ENCODE results near the gene PARD3.

PARD3 gene

GRCh38 chr10:34244756-34245484 is 570.2 kb downstream of the PARD3 start:
- H3K27ac Mint-ChIP-seq = no peak overlapping the region
- no peaks in the 10 kb centered on the region for H3K36me3 Mint-ChIP-seq (ENCODE audit: low read depth)
- H3K4me1 Mint-ChIP-seq (ENCODE audit: low read depth) = no peaks in the 10 kb centered on the region
- no peak overlapping the region for H3K4me3 Mint-ChIP-seq
- no peaks in the 10 kb centered on the region for H3K27me3 Mint-ChIP-seq
- no peaks in the 10 kb centered on the region for H3K9me3 Mint-ChIP-seq

- Mint-ChIP-seq H3K27ac (no peak overlapping the region), H3K27me3 (no peaks in the 10 kb centered on the region), H3K4me3 (no peak overlapping the region), H3K9me3 (no peaks in the 10 kb centered on the region), H3K4me1 (ENCODE audit: low read depth) (no peaks in the 10 kb centered on the region), H3K36me3 (ENCODE audit: low read depth) (no peaks in the 10 kb centered on the region)
Measured at GRCh38 chr10:34241226-34242000, 573.7 kb downstream of the PARD3 start.

- H3K27ac Mint-ChIP-seq = no peak overlapping the region
Measured at GRCh38 chr10:34240039-34240438, 575.1 kb downstream of the PARD3 start.

GRCh38 chr10:34237898-34238455 is 577.1 kb downstream of the PARD3 start:
- no peak overlapping the region for H3K4me3 Mint-ChIP-seq
- H3K27ac Mint-ChIP-seq = no peak overlapping the region
- H3K27me3 Mint-ChIP-seq = no peaks in the 10 kb centered on the region
- H3K9me3 Mint-ChIP-seq = no peaks in the 10 kb centered on the region
- no peaks in the 10 kb centered on the region for H3K36me3 Mint-ChIP-seq (ENCODE audit: low read depth)
- H3K4me1 Mint-ChIP-seq (ENCODE audit: low read depth) = no peaks in the 10 kb centered on the region

More at GRCh38 chr10:34240039-34240438, 575.1 kb downstream of the PARD3 start:
- no peaks in the 10 kb centered on the region for H3K27me3 Mint-ChIP-seq
- H3K4me3 Mint-ChIP-seq = no peak overlapping the region
- H3K4me1 Mint-ChIP-seq (ENCODE audit: low read depth) = no peaks in the 10 kb centered on the region
- no peaks in the 10 kb centered on the region for H3K9me3 Mint-ChIP-seq
- no peaks in the 10 kb centered on the region for H3K36me3 Mint-ChIP-seq (ENCODE audit: low read depth)

- Mint-ChIP-seq H3K36me3 (ENCODE audit: low read depth) (no peaks in the 10 kb centered on the region), H3K4me3 (no peak overlapping the region), H3K9me3 (no peaks in the 10 kb centered on the region), H3K27ac (no peak overlapping the region), H3K4me1 (ENCODE audit: low read depth) (no peaks in the 10 kb centered on the region), H3K27me3 (no peaks in the 10 kb centered on the region)
Measured at GRCh38 chr10:34236931-34237330, 578.2 kb downstream of the PARD3 start.

- no peaks in the 10 kb centered on the region for H3K9me3 Mint-ChIP-seq
- no peaks in the 10 kb centered on the region for H3K4me1 Mint-ChIP-seq (ENCODE audit: low read depth)
- no peak overlapping the region for H3K27ac Mint-ChIP-seq
- no peaks in the 10 kb centered on the region for H3K27me3 Mint-ChIP-seq
- no peak overlapping the region for H3K4me3 Mint-ChIP-seq
- H3K36me3 Mint-ChIP-seq (ENCODE audit: low read depth) = no peaks in the 10 kb centered on the region
Measured at GRCh38 chr10:34235164-34235832, 579.8 kb downstream of the PARD3 start.

- H3K4me1 Mint-ChIP-seq (ENCODE audit: low read depth) = no peaks in the 10 kb centered on the region
- no peaks in the 10 kb centered on the region for H3K9me3 Mint-ChIP-seq
- no peak overlapping the region for H3K27ac Mint-ChIP-seq
- H3K36me3 Mint-ChIP-seq (ENCODE audit: low read depth) = no peaks in the 10 kb centered on the region
- H3K27me3 Mint-ChIP-seq = no peaks in the 10 kb centered on the region
- no peak overlapping the region for H3K4me3 Mint-ChIP-seq
Measured at GRCh38 chr10:34232481-34232880, 582.6 kb downstream of the PARD3 start.

- H3K27ac Mint-ChIP-seq = no peak overlapping the region
- H3K9me3 Mint-ChIP-seq = peaks cover 5% of the 10 kb centered on the region
- H3K4me3 Mint-ChIP-seq = no peak overlapping the region
- no peaks in the 10 kb centered on the region for H3K36me3 Mint-ChIP-seq (ENCODE audit: low read depth)
- H3K4me1 Mint-ChIP-seq (ENCODE audit: low read depth) = no peaks in the 10 kb centered on the region
- H3K27me3 Mint-ChIP-seq = peaks cover 5% of the 10 kb centered on the region
Measured at GRCh38 chr10:34231441-34232180, 583.5 kb downstream of the PARD3 start.

GRCh38 chr10:34229917-34230316 is 585.2 kb downstream of the PARD3 start:
- Mint-ChIP-seq H3K4me3 (no peak overlapping the region), H3K4me1 (ENCODE audit: low read depth) (no peaks in the 10 kb centered on the region), H3K27ac (no peak overlapping the region), H3K36me3 (ENCODE audit: low read depth) (no peaks in the 10 kb centered on the region), H3K9me3 (peaks cover 7% of the 10 kb centered on the region), H3K27me3 (peaks cover 6% of the 10 kb centered on the region)

GRCh38 chr10:34228066-34228465 is 587.0 kb downstream of the PARD3 start:
- Mint-ChIP-seq H3K9me3 (peaks cover 7% of the 10 kb centered on the region), H3K4me3 (no peak overlapping the region), H3K27me3 (peaks cover 6% of the 10 kb centered on the region), H3K27ac (no peak overlapping the region), H3K4me1 (ENCODE audit: low read depth) (no peaks in the 10 kb centered on the region), H3K36me3 (ENCODE audit: low read depth) (no peaks in the 10 kb centered on the region)

- H3K27me3 Mint-ChIP-seq = peaks cover 6% of the 10 kb centered on the region
- H3K4me3 Mint-ChIP-seq = no peak overlapping the region
Measured at GRCh38 chr10:34224639-34225038, 590.5 kb downstream of the PARD3 start.

GRCh38 chr10:34223658-34224057 is 591.4 kb downstream of the PARD3 start:
- Mint-ChIP-seq H3K27ac (no peak overlapping the region), H3K4me3 (no peak overlapping the region), H3K4me1 (ENCODE audit: low read depth) (peaks cover 11% of the 10 kb centered on the region), H3K36me3 (ENCODE audit: low read depth) (no peaks in the 10 kb centered on the region), H3K27me3 (peaks cover 6% of the 10 kb centered on the region), H3K9me3 (peaks cover 7% of the 10 kb centered on the region)

More at GRCh38 chr10:34224639-34225038, 590.5 kb downstream of the PARD3 start:
- no peak overlapping the region for H3K27ac Mint-ChIP-seq
- peaks cover 7% of the 10 kb centered on the region for H3K9me3 Mint-ChIP-seq
- H3K36me3 Mint-ChIP-seq (ENCODE audit: low read depth) = no peaks in the 10 kb centered on the region
- H3K4me1 Mint-ChIP-seq (ENCODE audit: low read depth) = peaks cover 8% of the 10 kb centered on the region

GRCh38 chr10:34222359-34222758 is 592.7 kb downstream of the PARD3 start:
- H3K27me3 Mint-ChIP-seq = peaks cover 6% of the 10 kb centered on the region
- H3K36me3 Mint-ChIP-seq (ENCODE audit: low read depth) = no peaks in the 10 kb centered on the region
- H3K27ac Mint-ChIP-seq = no peak overlapping the region
- peaks cover 7% of the 10 kb centered on the region for H3K9me3 Mint-ChIP-seq
- H3K4me3 Mint-ChIP-seq = no peak overlapping the region
- H3K4me1 Mint-ChIP-seq (ENCODE audit: low read depth) = peaks cover 11% of the 10 kb centered on the region

GRCh38 chr10:34219753-34220548 is 595.1 kb downstream of the PARD3 start:
- Mint-ChIP-seq H3K4me1 (ENCODE audit: low read depth) (peaks cover 11% of the 10 kb centered on the region), H3K27ac (no peak overlapping the region), H3K27me3 (no peaks in the 10 kb centered on the region), H3K36me3 (ENCODE audit: low read depth) (no peaks in the 10 kb centered on the region), H3K4me3 (no peak overlapping the region), H3K9me3 (no peaks in the 10 kb centered on the region)
